Fibroblast of lung (primary cell): Measurements from ENCODE around the gene DCHS2. TPM values are rescaled to one million over a fixed set of nuclear protein-coding genes. Genes with fewer than 3 reads are reported as not detected.

ENCODE experiments used
- DNase-seq, 2 donors: peaks; one replicate each; pipeline versions ENCODE4 v3.0.0 to v3.0.0-alpha.2; 2010; ENCODE audit warnings: low read depth in 2 of 2
- H2AFZ ChIP-seq: 2 replicates; pipeline ENCODE4 v1.5.1; 2012; ENCODE audit warnings: low read length, control low read depth, inconsistent platforms
- H3K27ac ChIP-seq: 2 replicates; pipeline ENCODE4 v1.5.1; 2011; ENCODE audit warnings: low read length, control low read depth; ENCODE audit not compliant: insufficient read depth
- H3K27me3 ChIP-seq: 2 replicates; pipeline ENCODE4 v1.5.1; 2011; ENCODE audit warnings: mild to moderate bottlenecking, low read length; ENCODE audit not compliant: control insufficient read depth, insufficient read depth
- H3K36me3 ChIP-seq: 2 replicates; pipeline ENCODE4 v1.5.1; 2011; ENCODE audit warnings: low read length; ENCODE audit not compliant: control insufficient read depth, insufficient read depth
- H3K4me1 ChIP-seq: 2 replicates; pipeline ENCODE4 v1.5.1; 2011; ENCODE audit warnings: low read length; ENCODE audit not compliant: control insufficient read depth, insufficient read depth; ENCODE audit errors: extremely low read depth
- H3K4me2 ChIP-seq: 2 replicates; pipeline ENCODE4 v1.5.1; 2011; ENCODE audit warnings: low read length, control low read depth; ENCODE audit not compliant: insufficient read depth; ENCODE audit errors: extremely low read depth
- H3K4me3 ChIP-seq, 4 experiments: fragments of 200-600 bp in 1 of 4; sonication (generic) in 1 of 4; replicated peaks in 1 of 4; 2 replicates each; pipeline ENCODE4 v1.5.1; 2011 to 2016; ENCODE audit warnings: low read length in 4 of 4, low read depth in 3 of 4, mild to moderate bottlenecking in 3 of 4, control low read depth in 2 of 4, inconsistent platforms in 1 of 4, mixed read lengths in 1 of 4; ENCODE audit not compliant: insufficient read depth in 1 of 4; ENCODE audit errors: control extremely low read depth in 1 of 4
- H3K79me2 ChIP-seq: 2 replicates; pipeline ENCODE4 v1.5.1; 2012; ENCODE audit warnings: mild to moderate bottlenecking, low read length, inconsistent platforms; ENCODE audit not compliant: control insufficient read depth, insufficient read depth
- H3K9ac ChIP-seq: 2 replicates; pipeline ENCODE4 v1.5.1; 2011; ENCODE audit warnings: mild to moderate bottlenecking, low read length, control low read depth; ENCODE audit not compliant: insufficient read depth
- H3K9me3 ChIP-seq: 2 replicates; pipeline ENCODE4 v1.5.1; 2012; ENCODE audit warnings: low read depth, low read length; ENCODE audit not compliant: control insufficient read depth, insufficient read depth
- H4K20me1 ChIP-seq: 2 replicates; pipeline ENCODE4 v1.5.1; 2011; ENCODE audit warnings: low read length; ENCODE audit not compliant: control insufficient read depth, insufficient read depth; ENCODE audit errors: extremely low read depth
- EZH2 ChIP-seq: IDR thresholded peaks from 2 replicates; pipeline ENCODE4 v1.5.1; 2012; ENCODE audit warnings: low read length, control low read depth, mild to moderate bottlenecking; ENCODE audit errors: missing control alignments
- polyA plus RNA-seq, 2 donors: library from polyadenylated mRNA; depleted of rRNA in 1 of 2; stranded (reverse) in 1 of 2; unstranded in 1 of 2; fragments of >200 nt; gene quantifications; 2 replicates each; pipeline ENCODE4 v1.2.1, GENCODE V29; 2011 to 2012; ENCODE audit warnings: missing spikeins in 1 of 2
- total RNA-seq: library from RNA; depleted of rRNA; stranded (reverse); fragments of >200 nt; gene quantifications from 2 replicates; pipeline ENCODE4 v1.2.1, GENCODE V29; 2014
- TF ChIP-seq, protein P1 (sequence below), 2 donors: IDR thresholded peaks in 1 of 2; conservative IDR thresholded peaks in 1 of 2; 1 replicate in 1 of 2; 2 replicates in 1 of 2; pipeline ENCODE4 v1.5.1; 2011 to 2012; ENCODE audit warnings: low read length in 2 of 2, control low read depth in 1 of 2, inconsistent platforms in 1 of 2, low read depth in 1 of 2, mild to moderate bottlenecking in 1 of 2

DCHS2 gene
- total and polyA plus RNA-seq, 2 donors (not counting 1 experiment from before 2014, with no cell fraction given): not detected

DNA sequence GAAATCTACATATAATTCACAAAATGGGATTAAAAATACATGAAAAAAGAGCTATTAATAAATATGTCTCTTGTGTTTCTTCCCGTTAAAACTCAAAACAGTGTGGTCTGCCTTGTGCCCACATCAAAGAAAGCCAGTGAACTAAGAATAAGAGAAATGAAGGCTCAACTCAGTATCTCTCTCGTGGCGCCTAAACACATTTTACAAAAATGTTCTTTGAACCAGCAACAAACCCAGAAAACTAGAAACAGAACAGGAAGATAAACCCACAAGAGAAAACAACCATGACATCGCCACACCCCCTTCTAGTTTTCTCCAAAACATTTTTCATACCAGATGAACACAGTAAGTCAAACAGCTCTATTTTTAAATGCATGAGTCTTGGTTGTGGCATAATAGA, 130.1 kb downstream of the DCHS2 start:
- Histone ChIP-seq H4K20me1 (no peaks in the 10 kb centered on the region), H3K36me3 (no peaks in the 10 kb centered on the region)

DNA sequence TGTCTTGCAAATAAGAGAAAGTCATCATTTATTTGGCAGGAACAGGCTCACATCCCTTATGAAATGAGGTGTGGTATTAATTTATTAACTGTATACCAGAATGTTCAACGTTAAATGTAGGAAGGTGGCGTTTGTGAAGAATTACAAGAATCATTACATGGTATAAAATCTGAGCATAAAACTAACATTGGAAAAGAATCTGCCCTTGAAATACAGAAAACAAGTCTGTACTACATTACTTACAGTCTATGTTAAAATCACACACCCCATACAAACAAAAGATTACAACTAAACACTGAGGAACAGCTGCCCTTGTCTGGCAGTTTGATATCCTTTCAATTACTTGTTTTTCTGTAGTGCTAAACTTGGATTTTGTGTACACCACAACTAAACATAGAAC, 131.1 kb downstream of the DCHS2 start:
- H4K20me1 ChIP-seq: no peaks in the 10 kb centered on the region
- no peaks in the 10 kb centered on the region for H3K79me2 ChIP-seq
- H2AFZ ChIP-seq: no peak overlapping the region
- no peak overlapping the region for H3K4me3 ChIP-seq
- no peak for DNase-seq
- H3K9me3 ChIP-seq: no peaks in the 10 kb centered on the region
- no peaks in the 10 kb centered on the region for H3K36me3 ChIP-seq
- TF ChIP-seq, protein P1, sequence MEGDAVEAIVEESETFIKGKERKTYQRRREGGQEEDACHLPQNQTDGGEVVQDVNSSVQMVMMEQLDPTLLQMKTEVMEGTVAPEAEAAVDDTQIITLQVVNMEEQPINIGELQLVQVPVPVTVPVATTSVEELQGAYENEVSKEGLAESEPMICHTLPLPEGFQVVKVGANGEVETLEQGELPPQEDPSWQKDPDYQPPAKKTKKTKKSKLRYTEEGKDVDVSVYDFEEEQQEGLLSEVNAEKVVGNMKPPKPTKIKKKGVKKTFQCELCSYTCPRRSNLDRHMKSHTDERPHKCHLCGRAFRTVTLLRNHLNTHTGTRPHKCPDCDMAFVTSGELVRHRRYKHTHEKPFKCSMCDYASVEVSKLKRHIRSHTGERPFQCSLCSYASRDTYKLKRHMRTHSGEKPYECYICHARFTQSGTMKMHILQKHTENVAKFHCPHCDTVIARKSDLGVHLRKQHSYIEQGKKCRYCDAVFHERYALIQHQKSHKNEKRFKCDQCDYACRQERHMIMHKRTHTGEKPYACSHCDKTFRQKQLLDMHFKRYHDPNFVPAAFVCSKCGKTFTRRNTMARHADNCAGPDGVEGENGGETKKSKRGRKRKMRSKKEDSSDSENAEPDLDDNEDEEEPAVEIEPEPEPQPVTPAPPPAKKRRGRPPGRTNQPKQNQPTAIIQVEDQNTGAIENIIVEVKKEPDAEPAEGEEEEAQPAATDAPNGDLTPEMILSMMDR (conservative IDR thresholded peaks at IDR 0.05 in 1 of 2, IDR thresholded peaks at IDR 0.05 in 1 of 2; ENCODE audit: low read depth in 1 of 2, low read length in 2 of 2): no peak
- no peak for TF ChIP-seq EZH2
- no peak overlapping the region for H3K4me2 ChIP-seq
- no peaks in the 10 kb centered on the region for H3K27me3 ChIP-seq
- H3K9ac ChIP-seq: no peak overlapping the region
- H3K4me1 ChIP-seq: no peaks in the 10 kb centered on the region
- no peak overlapping the region for H3K27ac ChIP-seq

More for the DNA sequence above, 130.1 kb downstream of the DCHS2 start:
- H3K4me1 ChIP-seq: no peaks in the 10 kb centered on the region
- H3K9ac ChIP-seq: no peak overlapping the region
- H3K4me3 ChIP-seq: no peak overlapping the region
- H3K4me2 ChIP-seq: no peak overlapping the region
- DNase-seq: no peak
- TF ChIP-seq, protein P1 (conservative IDR thresholded peaks at IDR 0.05 in 1 of 2, IDR thresholded peaks at IDR 0.05 in 1 of 2; ENCODE audit: low read depth in 1 of 2, low read length in 2 of 2): no peak
- TF ChIP-seq EZH2: no peak
- no peaks in the 10 kb centered on the region for H3K9me3 ChIP-seq
- H3K79me2 ChIP-seq: no peaks in the 10 kb centered on the region
- no peak overlapping the region for H2AFZ ChIP-seq
- no peaks in the 10 kb centered on the region for H3K27me3 ChIP-seq
- no peak overlapping the region for H3K27ac ChIP-seq

DNA sequence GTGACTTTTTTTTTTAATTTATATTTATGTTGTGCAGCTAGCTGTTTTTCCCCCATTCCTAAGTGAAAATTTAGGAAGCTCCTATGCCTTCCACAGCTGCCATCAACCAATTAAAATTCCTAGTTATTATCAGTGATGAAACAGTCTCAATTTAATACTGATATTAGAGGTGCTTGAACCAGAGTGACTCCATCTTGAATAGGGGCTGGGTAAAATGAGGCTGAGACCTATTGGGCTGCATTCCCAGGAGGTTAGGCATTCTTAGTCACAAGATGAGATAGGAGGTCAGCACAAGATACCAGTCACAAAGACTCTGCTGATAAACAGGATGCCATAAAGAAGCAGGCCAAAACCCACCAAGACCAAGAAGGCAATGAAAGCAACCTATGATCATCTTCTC, 136.7 kb downstream of the DCHS2 start:
- H3K9ac ChIP-seq: no peak overlapping the region
- no peak overlapping the region for H2AFZ ChIP-seq
- H3K4me2 ChIP-seq: no peak overlapping the region
- H3K27ac ChIP-seq: no peak overlapping the region
- no peaks in the 10 kb centered on the region for H3K36me3 ChIP-seq
- TF ChIP-seq, protein P1 (conservative IDR thresholded peaks at IDR 0.05 in 1 of 2, IDR thresholded peaks at IDR 0.05 in 1 of 2; ENCODE audit: low read depth in 1 of 2, low read length in 2 of 2): no peak
- TF ChIP-seq EZH2: no peak
- no peaks in the 10 kb centered on the region for H3K27me3 ChIP-seq
- no peaks in the 10 kb centered on the region for H3K4me1 ChIP-seq
- no peaks in the 10 kb centered on the region for H4K20me1 ChIP-seq
- no peaks in the 10 kb centered on the region for H3K79me2 ChIP-seq
- DNase-seq: no peak
- no peaks in the 10 kb centered on the region for H3K9me3 ChIP-seq
- no peak overlapping the region for H3K4me3 ChIP-seq
